Activated naive CD4-positive, alpha-beta T cell treated with anti-CD3 and anti-CD28 coated beads for 36 hours (primary cell): ENCODE measurements around the gene MGP. TPM values are rescaled to one million over a fixed set of nuclear protein-coding genes. Genes with fewer than 3 reads are reported as not detected.

Experiments
- CTCF ChIA-PET: fragments of 350-600 bp; sonication (Branson Sonifier 250); formaldehyde crosslinking; loops from one replicate; lab custom pipeline; 2021; ENCODE audit warnings: antibody characterized with exemption; lab: Charles Lee
- DNase-seq: peaks from one replicate; pipeline ENCODE4 v3.0.0-alpha.2; 2020
- H3K27ac Mint-ChIP-seq: one replicate; pipeline ENCODE4 v1.8.0; 2021; ENCODE audit warnings: mild to moderate bottlenecking, mixed read lengths
- H3K27me3 Mint-ChIP-seq: one replicate; pipeline ENCODE4 v1.8.0; 2021; ENCODE audit warnings: low read depth, mixed read lengths
- H3K36me3 Mint-ChIP-seq: one replicate; pipeline ENCODE4 v1.8.0; 2021; ENCODE audit warnings: low read depth, mixed read lengths
- H3K4me1 Mint-ChIP-seq: one replicate; pipeline ENCODE4 v1.8.0; 2021; ENCODE audit warnings: low read depth, mixed read lengths
- H3K4me3 Mint-ChIP-seq: one replicate; pipeline ENCODE4 v1.8.0; 2021; ENCODE audit warnings: mild to moderate bottlenecking, moderate library complexity, mixed read lengths
- H3K9me3 Mint-ChIP-seq: one replicate; pipeline ENCODE4 v1.8.0; 2021; ENCODE audit warnings: mixed read lengths
- intact Hi-C: fragments of 100-400 bp; cut with micrococcal nuclease; formaldehyde crosslinking; loops from one replicate; pipeline ENCODE4 v1.15.1; 2023
- total RNA-seq, 2 experiments: library from RNA; stranded (reverse); gene quantifications; one replicate each; pipeline ENCODE4 v1.2.3, GENCODE V29; 2021

The MGP gene
- total RNA-seq, 2 experiments from 2014 or later, result not detected

- H3K4me1 Mint-ChIP-seq, result peaks cover 20% of the 10 kb centered on the region
- intact Hi-C loops, result no loop called here
- no peak for DNase-seq
- peaks cover 2% of the 10 kb centered on the region for H3K36me3 Mint-ChIP-seq
- no peaks in the 10 kb centered on the region for H3K27me3 Mint-ChIP-seq
- no peak overlapping the region for H3K4me3 Mint-ChIP-seq
- no peaks in the 10 kb centered on the region for H3K9me3 Mint-ChIP-seq
- H3K27ac Mint-ChIP-seq, result no peak overlapping the region
- CTCF ChIA-PET, result interaction anchor here (0.6 kb wide), 1 partner anchor 300 kb away, joined by 5 read pairs; no protein-coding TSS in a partner anchor
Observed at GRCh38 chr12:14901228-14901562, 15.5 kb upstream of the MGP start.

DNA sequence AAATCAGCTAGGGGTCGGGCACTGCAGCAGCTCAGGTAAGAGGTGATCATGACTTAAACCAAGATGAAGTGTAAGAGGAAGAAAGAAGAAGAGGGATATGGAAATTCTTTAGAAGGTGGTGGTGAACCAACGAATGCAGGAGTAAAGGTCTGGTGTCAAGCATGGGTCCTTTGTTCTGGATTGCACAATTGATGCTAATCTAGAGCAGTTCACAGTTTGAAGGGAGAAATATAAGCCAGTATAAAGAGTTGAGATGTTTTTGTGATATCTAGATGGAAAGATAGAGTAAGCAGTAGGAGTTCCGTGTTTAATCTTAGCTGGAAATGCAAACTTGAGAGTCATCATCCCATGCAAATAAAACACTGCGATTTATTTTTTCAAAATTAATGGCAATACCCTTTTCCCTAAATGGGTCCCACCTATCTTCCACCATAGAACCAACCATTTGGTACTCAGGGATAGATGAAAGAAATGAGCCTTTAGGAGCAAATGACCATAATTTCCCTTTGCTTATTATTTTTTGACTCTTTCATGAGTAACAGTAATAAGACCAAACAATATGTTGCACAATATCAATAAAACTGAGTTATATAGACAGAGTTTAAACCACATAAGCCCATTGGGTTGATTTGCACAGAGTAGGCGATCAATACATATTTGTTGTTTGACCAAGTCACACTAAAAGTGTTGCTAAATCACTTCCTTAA lies 15.0 kb upstream of the MGP start:
- no peak for DNase-seq
- CTCF ChIA-PET, result no interaction called here
- Mint-ChIP-seq H3K27me3 (no peaks in the 10 kb centered on the region), H3K4me1 (peaks cover 20% of the 10 kb centered on the region), H3K9me3 (no peaks in the 10 kb centered on the region), H3K36me3 (no peaks in the 10 kb centered on the region), H3K27ac (no peak overlapping the region), H3K4me3 (no peak overlapping the region)
- intact Hi-C loops, result no loop called here

DNA sequence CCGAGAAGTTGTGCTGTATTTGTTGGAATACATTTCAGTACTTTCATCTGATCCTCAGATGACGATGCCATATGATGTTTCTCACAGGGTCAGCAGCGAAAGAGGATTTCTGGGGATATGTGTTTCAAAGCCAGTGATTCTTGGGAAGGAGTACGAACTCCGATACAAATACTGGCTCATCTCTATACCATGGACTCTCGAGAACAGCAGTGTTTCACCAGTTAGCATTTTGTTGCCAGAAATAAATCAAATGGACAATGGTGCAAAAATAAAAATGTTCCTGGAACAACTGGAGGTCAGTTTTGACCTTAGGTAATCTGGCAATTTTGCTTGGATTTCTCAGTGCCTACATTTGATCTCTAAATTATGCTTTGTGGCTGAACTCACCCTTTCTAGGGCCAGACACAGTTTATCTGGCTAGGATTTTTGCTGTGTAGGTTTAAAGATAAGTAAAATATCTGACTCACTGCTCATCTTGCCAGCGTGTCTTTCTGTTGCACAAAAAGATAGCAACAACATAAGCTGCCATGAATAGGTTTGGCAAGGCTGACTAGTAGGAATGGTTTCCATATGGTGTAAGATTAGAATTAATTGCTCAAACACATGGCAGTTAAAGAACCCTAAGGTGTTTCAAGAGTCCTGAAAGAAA lies 11.0 kb upstream of the MGP start:
- Mint-ChIP-seq H3K4me3 (no peak overlapping the region), H3K36me3 (no peaks in the 10 kb centered on the region), H3K27me3 (no peaks in the 10 kb centered on the region), H3K9me3 (no peaks in the 10 kb centered on the region), H3K27ac (no peak overlapping the region), H3K4me1 (no peaks in the 10 kb centered on the region)
- CTCF ChIA-PET, result interaction anchor here (0.8 kb wide), 1 partner anchor 40 kb away, joined by 3 read pairs; no protein-coding TSS in a partner anchor
- DNase-seq, result no peak
- intact Hi-C loops, result no loop called here

DNA sequence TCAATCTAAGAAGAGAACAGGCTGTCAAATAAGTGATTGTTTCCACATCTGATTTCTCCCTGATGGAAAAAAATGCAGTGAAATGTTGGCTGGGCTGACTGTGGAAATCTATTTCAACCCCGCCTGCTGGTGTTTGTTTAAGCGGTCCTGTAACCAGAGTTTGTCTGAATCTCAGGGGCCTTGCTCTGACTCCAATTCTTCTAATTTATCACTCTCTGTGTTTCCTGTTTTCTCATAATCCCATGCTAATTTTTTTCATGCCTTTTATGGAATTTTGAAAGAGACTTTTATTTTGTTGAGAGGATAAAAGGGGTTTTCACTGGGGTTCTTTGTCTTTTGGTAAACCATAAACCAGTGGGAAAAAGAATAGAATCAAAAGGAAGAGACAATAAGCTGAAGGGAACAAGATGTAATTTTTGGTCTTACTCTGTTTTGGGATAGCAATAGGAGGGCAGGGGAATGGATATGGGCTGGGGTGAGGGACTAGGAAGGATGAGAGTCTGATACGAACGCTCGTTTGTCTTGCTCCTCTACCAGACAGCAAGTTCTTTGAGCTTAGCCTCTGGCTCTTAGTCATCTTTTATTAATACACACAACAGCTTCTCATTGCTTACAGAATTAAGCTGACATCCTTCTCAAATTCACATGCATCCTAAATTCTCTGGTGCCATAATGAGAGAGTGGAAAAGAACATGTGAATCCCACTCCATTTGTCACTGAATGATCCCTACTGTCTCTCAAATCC lies 8.0 kb upstream of the MGP start:
- CTCF ChIA-PET, result interaction anchor here (0.7 to 1.3 kb wide), 4 partner anchors 9 to 167 kb away, joined by 3 to 4 read pairs (median 3); no protein-coding TSS in a partner anchor

GRCh38 chr12:14892726-14893505 lies 7.3 kb upstream of the MGP start:
- CTCF ChIA-PET, result interaction anchor here (0.7 to 1.4 kb wide), 3 partner anchors 9 to 23 kb away, joined by 3 to 5 read pairs (median 3); no protein-coding TSS in a partner anchor
- Mint-ChIP-seq H3K27ac (no peak overlapping the region), H3K9me3 (no peaks in the 10 kb centered on the region), H3K27me3 (no peaks in the 10 kb centered on the region), H3K36me3 (no peaks in the 10 kb centered on the region), H3K4me1 (no peaks in the 10 kb centered on the region), H3K4me3 (no peak overlapping the region)
- intact Hi-C loops, result loop anchor here (5.0 kb wide), 1 partner anchor 46 kb away; no protein-coding TSS in a partner anchor
- no peak for DNase-seq

More for the DNA sequence above, 8.0 kb upstream of the MGP start:
- H3K4me1 Mint-ChIP-seq, result no peaks in the 10 kb centered on the region
- H3K36me3 Mint-ChIP-seq, result no peaks in the 10 kb centered on the region
- H3K9me3 Mint-ChIP-seq, result no peaks in the 10 kb centered on the region
- no peaks in the 10 kb centered on the region for H3K27me3 Mint-ChIP-seq
- no peak overlapping the region for H3K4me3 Mint-ChIP-seq
- no peak overlapping the region for H3K27ac Mint-ChIP-seq
- DNase-seq, result no peak
- intact Hi-C loops, result loop anchor here (5.0 kb wide), 1 partner anchor 46 kb away; no protein-coding TSS in a partner anchor

- no peak for DNase-seq
- no peak overlapping the region for H3K27ac Mint-ChIP-seq
- CTCF ChIA-PET, result interaction anchor here (1.1 to 1.5 kb wide), 3 partner anchors 12 to 45 kb away, joined by 3 to 4 read pairs (median 3); no protein-coding TSS in a partner anchor
- peaks cover 4% of the 10 kb centered on the region for H3K4me1 Mint-ChIP-seq
- intact Hi-C loops, result loop anchor here (5.0 kb wide), 1 partner anchor 43 kb away; no protein-coding TSS in a partner anchor
- H3K27me3 Mint-ChIP-seq, result no peaks in the 10 kb centered on the region
- no peaks in the 10 kb centered on the region for H3K36me3 Mint-ChIP-seq
- no peak overlapping the region for H3K4me3 Mint-ChIP-seq
- H3K9me3 Mint-ChIP-seq, result no peaks in the 10 kb centered on the region
Observed at GRCh38 chr12:14890701-14891100, 5.0 kb upstream of the MGP start.

GRCh38 chr12:14886271-14886670 lies 617 bp upstream of the MGP start:
- intact Hi-C loops, result no loop called here
- no peaks in the 10 kb centered on the region for H3K27me3 Mint-ChIP-seq
- DNase-seq, result no peak
- H3K9me3 Mint-ChIP-seq, result no peaks in the 10 kb centered on the region
- no peaks in the 10 kb centered on the region for H3K36me3 Mint-ChIP-seq
- no peak overlapping the region for H3K4me3 Mint-ChIP-seq
- CTCF ChIA-PET, result no interaction called here
- peaks cover 17% of the 10 kb centered on the region for H3K4me1 Mint-ChIP-seq
- H3K27ac Mint-ChIP-seq, result no peak overlapping the region

DNA sequence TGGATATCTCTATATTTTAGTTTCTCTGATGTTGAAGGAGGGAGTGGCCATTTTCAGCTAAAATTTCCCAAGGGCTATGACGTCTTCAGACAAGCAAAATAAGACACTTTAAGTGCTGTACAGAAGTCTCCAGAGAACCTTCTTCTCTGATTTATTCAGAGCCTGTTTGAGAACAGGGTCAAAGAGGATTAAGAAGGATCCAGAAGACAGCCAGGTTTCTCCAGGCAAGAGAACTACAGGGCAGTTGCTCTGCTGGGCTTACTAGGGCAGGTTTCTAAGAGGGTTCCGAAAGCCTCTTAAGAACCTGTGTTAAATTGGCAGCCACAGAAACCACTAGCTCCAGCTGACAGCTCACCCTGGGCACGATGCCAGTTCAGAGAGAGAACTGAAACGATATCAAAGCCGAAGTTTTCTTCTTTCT lies 1.2 kb downstream of the MGP start:
- Mint-ChIP-seq H3K36me3 (no peaks in the 10 kb centered on the region), H3K27ac (no peak overlapping the region), H3K9me3 (no peaks in the 10 kb centered on the region), H3K4me1 (peaks cover 29% of the 10 kb centered on the region), H3K27me3 (no peaks in the 10 kb centered on the region), H3K4me3 (peak overlapping the region; percentile 11)
- CTCF ChIA-PET, result interaction anchor here (0.6 to 1.9 kb wide), 4 partner anchors 9 to 346 kb away, joined by 3 read pairs; no protein-coding TSS in a partner anchor
- DNase-seq, result peak; percentile 84
- intact Hi-C loops, result loop anchor here (2.0 kb wide), 1 partner anchor 18 kb away; no protein-coding TSS in a partner anchor

DNA sequence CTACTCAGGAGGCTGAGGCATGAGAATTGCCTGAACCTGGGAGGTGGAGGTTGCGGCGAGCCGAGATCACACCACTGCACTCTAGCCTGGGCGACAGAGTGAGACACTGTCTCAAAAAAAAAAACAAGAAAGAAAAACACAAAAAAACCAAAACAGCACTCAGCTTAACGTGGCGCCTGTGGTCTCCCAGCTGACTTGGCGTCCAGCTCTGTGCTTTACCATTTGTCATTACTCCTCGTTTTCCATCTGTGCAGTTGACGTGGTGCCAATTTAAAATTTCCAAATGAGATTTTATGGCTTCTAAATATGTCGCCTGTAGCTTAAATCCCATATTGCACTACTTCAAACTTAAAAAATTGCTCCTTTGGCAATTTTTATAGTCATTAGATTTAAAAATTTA lies 2.0 kb downstream of the MGP start:
- peaks cover 29% of the 10 kb centered on the region for H3K4me1 Mint-ChIP-seq
- H3K27ac Mint-ChIP-seq, result no peak overlapping the region
- no peaks in the 10 kb centered on the region for H3K9me3 Mint-ChIP-seq
- no peak overlapping the region for H3K4me3 Mint-ChIP-seq
- CTCF ChIA-PET, result interaction anchor here (0.9 to 1.9 kb wide), 3 partner anchors 9 to 43 kb away, joined by 3 to 5 read pairs (median 3); no protein-coding TSS in a partner anchor
- no peaks in the 10 kb centered on the region for H3K27me3 Mint-ChIP-seq
- H3K36me3 Mint-ChIP-seq, result no peaks in the 10 kb centered on the region
- DNase-seq, result no peak
- intact Hi-C loops, result loop anchor here (2.0 kb wide), 1 partner anchor 19 kb away; no protein-coding TSS in a partner anchor

GRCh38 chr12:14880890-14881453 lies 4.7 kb downstream of the MGP start:
- intact Hi-C loops, result no loop called here
- DNase-seq, result no peak
- no peaks in the 10 kb centered on the region for H3K36me3 Mint-ChIP-seq
- peak overlapping the region; percentile 51 for H3K27ac Mint-ChIP-seq
- H3K9me3 Mint-ChIP-seq, result no peaks in the 10 kb centered on the region
- H3K4me1 Mint-ChIP-seq, result peaks cover 26% of the 10 kb centered on the region
- CTCF ChIA-PET, result no interaction called here
- no peak overlapping the region for H3K4me3 Mint-ChIP-seq
- H3K27me3 Mint-ChIP-seq, result no peaks in the 10 kb centered on the region

DNA sequence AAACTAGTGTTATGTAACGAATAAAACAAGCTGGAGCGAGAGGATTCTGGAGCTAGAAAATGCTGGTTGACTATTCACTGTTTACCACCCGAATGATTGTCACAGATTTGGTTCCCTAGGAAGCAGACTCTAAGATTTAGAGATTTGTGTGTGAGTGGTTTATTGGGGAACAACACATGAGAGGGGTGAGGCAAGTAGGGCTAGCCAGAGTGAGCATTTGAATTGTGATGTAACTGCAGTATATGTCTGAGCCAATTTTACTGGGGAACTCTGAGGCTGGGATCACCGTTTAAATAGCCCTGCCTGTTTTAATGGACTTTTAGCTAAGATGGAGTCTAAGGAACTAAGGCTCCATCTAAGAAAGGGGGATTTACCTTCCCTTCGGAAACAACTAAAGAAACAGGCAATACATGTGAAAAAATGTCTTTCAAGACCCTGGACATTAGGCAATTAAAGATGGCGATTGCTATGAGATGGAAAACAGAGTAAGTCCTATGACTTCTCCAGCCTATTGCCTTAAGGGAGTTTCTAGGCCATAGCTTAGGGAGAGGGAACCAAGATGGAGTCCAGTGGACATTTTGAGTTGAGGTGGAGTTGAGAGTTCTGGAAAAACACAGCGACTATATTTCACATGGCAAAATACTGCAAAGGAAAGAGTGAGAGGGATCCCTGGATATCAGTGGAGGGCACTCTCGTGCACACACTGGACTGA lies 6.3 kb downstream of the MGP start:
- intact Hi-C loops, result no loop called here
- Mint-ChIP-seq H3K27me3 (no peaks in the 10 kb centered on the region), H3K27ac (no peak overlapping the region), H3K4me1 (peaks cover 16% of the 10 kb centered on the region), H3K4me3 (no peak overlapping the region), H3K36me3 (no peaks in the 10 kb centered on the region), H3K9me3 (no peaks in the 10 kb centered on the region)
- DNase-seq, result no peak
- CTCF ChIA-PET, result interaction anchor here (1.0 to 1.3 kb wide), 2 partner anchors 12 to 24 kb away, joined by 3 to 4 read pairs; no protein-coding TSS in a partner anchor
